HG03103 (cell line): Measurements from ENCODE around the gene APOBEC4.
A peak's percentile ranks its signal among the peaks of the same experiment; 100 is the strongest.
"Not testable (repeated sequence)": the region's sequence is repeated elsewhere in the genome, so short reads cannot be mapped to it uniquely, and the experiment has no call there.

ENCODE experiments used
- ATAC-seq: cut with Tn5 transposase; IDR thresholded peaks from one replicate; pipeline ENCODE4 v1.9.1; 2021; ENCODE audit warnings: low read depth; ENCODE audit not compliant: unreplicated experiment

The APOBEC4 gene

DNA sequence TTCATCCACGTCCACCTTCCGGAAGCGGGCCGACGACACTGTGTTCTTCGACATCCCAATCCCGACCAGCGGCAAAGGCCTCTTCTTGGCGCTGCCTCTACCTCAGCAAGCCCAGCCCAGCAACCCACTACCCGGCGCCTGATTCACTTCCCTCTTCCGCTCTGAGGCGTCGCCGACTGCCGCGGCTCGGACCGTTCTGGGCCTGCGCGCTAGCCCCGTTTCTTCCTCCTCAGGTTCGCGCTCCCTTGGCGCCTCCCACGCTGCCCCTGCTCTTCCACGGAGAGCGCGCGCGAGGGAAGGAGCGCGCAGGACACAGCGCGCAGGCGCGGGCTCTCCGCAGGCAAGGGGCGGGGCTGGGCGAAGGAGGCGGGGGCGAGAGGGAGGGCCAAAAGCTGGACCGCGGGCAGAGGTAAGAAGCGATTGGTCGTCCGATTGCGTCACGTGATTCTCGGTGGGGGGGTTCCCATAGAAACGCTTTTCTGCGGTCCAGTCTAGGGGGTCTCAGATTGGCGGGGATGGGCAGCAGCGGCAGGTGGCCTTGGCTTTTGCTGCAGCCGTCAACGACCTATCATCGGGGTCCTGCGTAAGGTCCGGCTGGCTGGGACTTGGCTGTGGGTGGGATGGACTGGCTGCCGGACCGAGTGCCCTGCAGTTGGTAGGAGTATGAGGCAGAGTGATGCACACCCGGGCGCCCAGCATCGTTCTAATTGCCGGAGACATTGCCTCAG is 17.3 kb downstream of the APOBEC4 start, which contains the start of gene ARPC5:
Gene ARPC5 (minus strand): TSS at position 178 of the 728 bp plus-strand sequence. CDS start 124 bp downstream, at position 54.
- ATAC-seq = peak; percentile 73

DNA sequence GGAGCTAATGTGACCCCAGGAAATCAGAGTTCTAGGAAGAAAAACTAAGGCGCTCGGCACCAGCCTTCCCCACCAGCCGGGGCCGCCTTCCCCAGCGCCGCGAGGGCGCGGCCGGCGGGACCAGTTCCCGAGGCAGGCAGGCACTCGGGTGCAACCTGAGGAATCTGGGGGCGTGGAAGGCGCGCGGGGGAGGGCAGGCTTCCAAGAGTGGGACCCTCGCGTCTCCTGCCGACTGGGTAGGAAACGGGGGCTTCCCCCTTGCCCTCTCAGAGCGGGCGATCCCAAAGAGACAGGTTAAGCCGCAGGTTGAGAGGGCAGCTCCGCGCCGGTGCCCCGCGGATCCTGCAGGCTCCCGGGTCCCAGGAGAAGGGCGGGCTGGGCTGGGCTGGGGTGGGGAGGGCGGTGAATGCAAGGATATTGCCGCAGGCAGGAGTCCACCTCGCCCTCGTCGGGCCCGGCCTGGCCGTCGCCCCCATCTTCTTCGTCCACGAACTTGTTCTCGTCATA is 18.0 kb downstream of the APOBEC4 start:
- peak; percentile 2 for ATAC-seq

DNA sequence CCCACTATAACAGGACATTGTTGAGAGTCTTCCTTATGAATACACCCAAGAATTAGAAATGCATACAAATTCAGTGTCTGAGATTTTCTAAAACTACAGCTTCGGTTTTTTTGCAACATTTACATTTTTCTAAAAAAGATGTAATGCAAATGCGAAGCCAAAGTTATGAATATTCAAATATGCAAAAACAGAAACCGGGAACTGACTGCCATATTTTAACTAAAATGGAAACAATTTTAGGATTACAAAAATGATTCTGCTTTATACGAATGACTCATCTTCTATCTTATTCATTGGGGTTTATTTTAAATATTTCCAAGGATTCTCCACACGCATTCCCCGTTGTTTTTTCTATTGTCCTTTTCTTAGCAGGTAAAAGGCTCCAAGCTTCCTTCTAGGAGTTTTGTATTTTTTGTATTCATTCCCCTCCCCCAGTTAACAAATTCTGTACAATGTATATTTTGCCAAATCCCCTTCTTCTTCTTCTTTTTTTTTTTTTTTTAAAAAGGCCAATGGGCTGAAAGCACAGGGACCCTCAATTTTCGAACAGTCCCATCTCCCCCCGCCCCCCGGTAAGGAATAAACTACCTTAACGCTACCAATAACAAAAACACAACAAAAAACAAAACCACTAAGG is 18.6 kb downstream of the APOBEC4 start:
- ATAC-seq = no peak

DNA sequence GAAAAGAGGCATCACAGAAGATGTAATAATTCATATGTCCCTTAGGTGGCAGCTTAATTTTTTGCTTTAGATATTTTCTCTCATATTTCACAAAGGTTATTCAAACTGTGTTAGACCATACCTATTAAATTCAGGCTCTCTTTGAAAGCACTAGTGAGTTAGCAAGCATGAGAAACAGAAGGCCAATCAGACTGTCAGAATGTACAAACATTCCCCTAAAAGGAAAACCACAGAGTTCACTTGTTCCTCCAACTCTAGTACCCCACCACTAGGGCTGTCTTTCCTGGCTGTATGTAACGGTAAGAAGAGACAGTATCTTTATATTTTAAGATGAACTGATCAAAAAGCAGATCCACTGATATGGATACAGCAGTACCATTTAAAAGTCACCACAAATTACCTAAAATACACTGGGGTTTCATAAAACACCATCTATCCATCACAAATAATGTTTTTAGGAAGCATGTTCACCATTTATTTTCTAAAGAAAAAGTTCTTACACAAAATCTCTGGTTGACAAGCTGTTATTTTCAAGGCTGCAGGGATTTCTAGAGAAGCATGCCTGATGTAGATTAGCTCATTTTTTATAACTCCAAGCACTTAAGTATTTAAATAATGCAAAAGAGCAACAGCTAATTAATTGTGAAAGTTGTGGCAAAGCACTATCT is 19.3 kb downstream of the APOBEC4 start:
- peak; percentile 39 for ATAC-seq

GRCh38 chr1:183632964-183633363 is 20.2 kb downstream of the APOBEC4 start:
- ATAC-seq = no peak

GRCh38 chr1:183632114-183632513 is 21.0 kb downstream of the APOBEC4 start:
- ATAC-seq = no peak

- no peak for ATAC-seq
Measured at GRCh38 chr1:183630748-183631147, 22.4 kb downstream of the APOBEC4 start.

DNA sequence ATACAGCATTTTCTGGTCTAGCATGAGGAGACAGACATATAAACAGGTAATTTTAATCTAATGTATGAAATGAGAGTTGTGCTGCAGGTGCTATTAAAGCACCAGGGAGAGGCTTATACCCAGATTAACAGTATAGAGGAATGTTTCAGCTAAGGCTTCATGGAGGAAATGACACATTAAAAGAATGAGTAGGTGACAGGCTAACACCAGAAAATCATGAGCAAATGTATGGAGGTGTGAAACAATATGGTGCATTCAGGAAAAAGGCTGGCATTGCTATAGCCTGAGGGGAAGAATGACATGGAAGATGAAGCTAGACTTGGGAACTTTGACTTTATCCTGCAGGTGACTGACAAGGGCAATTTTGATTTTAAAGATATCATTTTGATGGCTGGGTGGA is 24.6 kb downstream of the APOBEC4 start:
- ATAC-seq = no peak

DNA sequence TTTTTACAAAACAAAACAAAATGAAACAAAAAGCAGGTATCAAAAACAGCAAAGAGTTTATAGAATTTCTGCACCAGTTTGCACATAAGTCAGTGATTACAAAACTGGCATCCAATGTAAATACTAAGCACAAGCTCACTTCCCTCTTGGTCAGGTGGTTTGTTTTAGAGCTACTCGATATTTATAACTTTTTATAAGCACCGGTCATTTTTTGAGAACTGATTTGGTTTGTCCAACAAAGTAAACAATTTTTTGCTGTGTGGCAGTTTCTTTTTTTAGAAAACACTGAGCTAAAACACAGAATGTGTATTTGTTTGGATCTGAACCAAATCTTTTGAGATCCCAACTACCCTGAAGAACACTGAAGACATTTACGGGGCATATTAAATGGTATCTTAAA is 26.9 kb downstream of the APOBEC4 start:
- ATAC-seq = not testable (repeated sequence)

DNA sequence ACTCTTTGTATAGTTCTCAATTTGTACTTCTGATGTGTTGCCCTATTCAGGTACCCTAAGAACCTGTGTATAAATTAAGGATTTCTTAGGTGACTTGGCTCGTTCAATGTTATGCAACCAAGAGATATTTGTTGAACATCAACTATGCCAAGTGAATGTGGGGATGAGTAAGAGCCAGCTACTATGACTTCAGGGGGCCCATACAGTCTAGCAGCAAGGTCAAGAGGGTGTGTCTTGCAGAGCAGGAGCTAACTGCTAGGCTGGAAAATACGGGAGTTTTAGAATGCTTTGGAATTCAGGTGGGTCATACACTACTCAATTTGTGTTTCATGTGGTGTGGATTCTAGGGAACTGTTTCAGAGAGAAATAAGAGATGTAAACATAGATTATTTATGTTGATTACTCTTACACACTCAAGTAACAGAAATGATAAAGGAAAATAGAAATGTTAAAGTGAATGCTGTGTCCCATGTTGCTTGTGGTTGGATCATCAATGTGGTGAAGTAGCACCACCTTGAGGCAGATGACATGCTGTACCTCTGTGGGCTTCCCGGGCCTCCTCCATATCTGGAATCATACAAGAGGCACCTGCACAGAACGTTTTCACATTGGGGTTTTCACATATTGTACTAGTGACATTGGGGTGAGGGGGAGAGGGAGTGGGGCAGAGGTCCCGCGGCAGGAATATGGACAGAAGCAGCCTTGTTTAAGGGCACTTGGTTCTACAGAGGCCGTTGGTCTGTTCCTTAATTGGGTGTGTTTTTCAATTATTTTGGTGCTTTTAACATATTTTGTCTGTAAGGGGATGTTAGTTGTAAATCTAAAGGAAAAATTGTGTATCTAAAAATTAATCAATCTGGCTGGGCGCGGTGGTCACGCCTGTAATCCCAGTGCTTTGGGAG is 30.0 kb downstream of the APOBEC4 start:
- peak; percentile 75 for ATAC-seq

DNA sequence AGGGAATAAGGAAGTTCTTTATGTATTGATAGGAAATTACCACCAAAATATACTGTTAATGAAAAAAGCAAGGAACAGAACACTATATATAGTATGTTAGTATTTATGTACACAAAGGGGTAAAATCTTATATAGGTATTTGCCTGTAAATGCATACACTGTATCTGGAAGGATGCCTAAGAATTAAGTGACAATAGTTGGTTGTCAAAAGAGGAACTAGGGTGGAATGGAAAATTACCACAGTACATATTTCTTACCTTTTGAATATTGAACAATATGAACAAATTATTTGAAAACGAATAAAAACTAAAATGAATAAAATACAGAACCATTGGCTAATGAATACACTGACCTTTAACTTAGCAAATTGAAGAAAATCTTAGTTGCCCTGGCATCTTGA is 31.1 kb downstream of the APOBEC4 start:
- no peak for ATAC-seq

- no peak for ATAC-seq
Measured at GRCh38 chr1:183620311-183620710, 32.8 kb downstream of the APOBEC4 start.

- no peak for ATAC-seq
Measured at GRCh38 chr1:183619781-183620180, 33.3 kb downstream of the APOBEC4 start.

DNA sequence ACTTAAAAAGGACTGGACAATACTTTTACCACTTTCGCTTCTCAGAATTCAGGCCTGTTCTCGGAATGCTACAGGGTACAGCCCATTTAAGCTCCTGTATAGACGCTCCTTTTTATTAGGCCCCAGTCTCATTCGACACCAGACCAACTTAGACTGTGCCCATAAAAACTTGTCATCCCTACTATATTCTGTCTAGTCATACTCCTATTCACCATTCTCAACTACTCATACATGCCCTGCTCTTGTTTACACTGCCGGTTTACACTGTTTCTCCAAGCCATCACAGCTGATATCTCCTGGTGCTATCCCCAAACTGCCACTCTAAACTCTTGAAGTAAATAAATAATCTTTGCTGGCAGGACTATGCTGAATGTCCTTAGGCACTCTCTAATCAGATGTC is 34.9 kb downstream of the APOBEC4 start:
- ATAC-seq = not testable (repeated sequence)

DNA sequence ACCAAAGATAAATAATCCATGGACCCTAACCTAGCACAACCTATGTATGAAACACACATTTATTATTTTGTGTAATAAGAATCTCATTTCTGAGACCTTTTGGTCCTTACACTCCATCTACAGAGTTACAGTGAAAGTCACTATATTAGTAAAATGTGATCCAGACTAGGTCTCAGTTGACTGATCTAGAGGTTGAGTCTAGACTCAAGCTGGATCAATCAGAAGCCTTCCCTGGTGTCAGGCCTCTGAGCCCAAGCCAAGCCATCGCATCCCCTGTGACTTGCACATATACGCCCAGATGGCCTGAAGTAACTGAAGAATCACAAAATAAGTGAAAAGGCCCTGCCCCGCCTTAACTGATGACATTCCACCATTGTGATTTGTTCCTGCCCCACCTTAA is 40.1 kb downstream of the APOBEC4 start:
- ATAC-seq = not testable (repeated sequence)

GRCh38 chr1:183612407-183612806 is 40.7 kb downstream of the APOBEC4 start:
- no peak for ATAC-seq

GRCh38 chr1:183611021-183611420 is 42.1 kb downstream of the APOBEC4 start:
- no peak for ATAC-seq

- no peak for ATAC-seq
Measured at GRCh38 chr1:183609759-183610452, 43.2 kb downstream of the APOBEC4 start.

DNA sequence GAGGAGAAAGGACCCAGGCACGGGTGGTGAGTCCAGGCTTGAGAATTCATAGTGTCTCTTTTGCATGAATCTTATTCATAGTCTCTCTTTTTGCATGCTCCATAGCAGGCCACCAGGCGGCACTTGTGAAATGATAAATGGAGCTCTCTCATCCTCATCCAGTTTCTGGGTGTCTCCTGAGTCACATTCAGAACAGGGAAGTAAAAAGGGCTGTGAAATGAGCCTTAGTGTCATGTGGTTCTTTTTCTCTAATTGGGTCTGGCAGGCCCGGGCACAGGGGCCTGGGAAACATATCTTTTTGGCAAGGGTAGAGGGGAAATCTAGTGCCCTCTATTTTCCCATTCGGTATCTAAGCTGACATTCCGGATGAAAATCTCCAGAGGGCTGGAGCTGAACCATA is 43.8 kb downstream of the APOBEC4 start:
- ATAC-seq = peak; percentile 48
